SIG-M5 treated with dmso at 0.1 percent for 504 hours (cell line): ENCODE data around the gene TIFAB.

Source experiments
- DNase-seq: peaks from one replicate; lab custom pipeline; 2025; ENCODE audit not compliant: unreplicated experiment; lab: John Stamatoyannopoulos, UW

The TIFAB gene

GRCh38 chr5:135444360-135444759, 7.8 kb downstream of the TIFAB start:
- DNase-seq = peak; percentile 18

- DNase-seq = no peak
Measured at GRCh38 chr5:135443161-135443960, 8.8 kb downstream of the TIFAB start.

- DNase-seq = no peak
Measured at GRCh38 chr5:135442431-135443160, 9.6 kb downstream of the TIFAB start.

GRCh38 chr5:135441919-135442318, 10.2 kb downstream of the TIFAB start:
- DNase-seq = no peak

GRCh38 chr5:135441350-135441831, 10.8 kb downstream of the TIFAB start:
- DNase-seq = no peak

GRCh38 chr5:135440916-135441315, 11.2 kb downstream of the TIFAB start:
- DNase-seq = no peak

- no peak for DNase-seq
Measured at GRCh38 chr5:135439231-135440205, 12.6 kb downstream of the TIFAB start.

GRCh38 chr5:135438636-135439221, 13.4 kb downstream of the TIFAB start:
- DNase-seq = no peak

- DNase-seq = no peak
Measured at GRCh38 chr5:135437796-135438560, 14.2 kb downstream of the TIFAB start.

GRCh38 chr5:135437422-135437795, 14.7 kb downstream of the TIFAB start:
- peak; percentile 97 for DNase-seq

- no peak for DNase-seq
Measured at GRCh38 chr5:135436951-135437418, 15.2 kb downstream of the TIFAB start.

- no peak for DNase-seq
Measured at GRCh38 chr5:135435467-135436330, 16.5 kb downstream of the TIFAB start.

GRCh38 chr5:135434591-135435466, 17.3 kb downstream of the TIFAB start:
- no peak for DNase-seq

- DNase-seq = peak; percentile 94
Measured at GRCh38 chr5:135433681-135434426, 18.3 kb downstream of the TIFAB start.

- no peak for DNase-seq
Measured at GRCh38 chr5:135432113-135432512, 20.0 kb downstream of the TIFAB start.

- no peak for DNase-seq
Measured at GRCh38 chr5:135430135-135430437, 22.1 kb downstream of the TIFAB start.
